Uterus (tissue), 4 donors: ENCODE measurements around the gene RGS10. TPM values are rescaled to one million over a fixed set of nuclear protein-coding genes. Genes with fewer than 3 reads are reported as not detected.
A peak's percentile ranks its signal among the peaks of the same experiment; 100 is the strongest.

Source experiments
- DNase-seq, 2 donors: peaks; one replicate each; pipeline ENCODE4 v3.0.0-alpha.2; 2019 to 2020
- H3K27ac ChIP-seq, 2 donors: fragments of 200-600 bp; sonication (generic); 1 replicate in 1 of 2; 2 replicates in 1 of 2; pipeline ENCODE4 v1.5.1; 2016 to 2018
- H3K27me3 ChIP-seq, 2 donors: fragments of 200-600 bp; sonication (generic); one replicate each; pipeline ENCODE4 v1.5.1; 2018 to 2019; ENCODE audit warnings: control low read depth in 1 of 2
- H3K36me3 ChIP-seq, 2 donors: fragments of 200-600 bp; sonication (generic); one replicate each; pipeline ENCODE4 v1.5.1; 2019; ENCODE audit warnings: control low read depth in 1 of 2
- H3K4me1 ChIP-seq, 2 donors: fragments of 200-600 bp; sonication (generic); one replicate each; pipeline ENCODE4 v1.5.1; 2018 to 2019; ENCODE audit warnings: control low read depth in 1 of 2
- H3K4me3 ChIP-seq, 2 donors: fragments of 200-600 bp; sonication (generic); 1 replicate in 1 of 2; 2 replicates in 1 of 2; pipeline ENCODE4 v1.5.1; 2018 to 2019; ENCODE audit warnings: mild to moderate bottlenecking in 1 of 2
- H3K9me3 ChIP-seq, 2 donors: fragments of 200-600 bp; sonication (generic); one replicate each; pipeline ENCODE4 v1.5.1; 2019; ENCODE audit warnings: control low read depth in 1 of 2
- CTCF ChIP-seq, 4 experiments: fragments of 200-600 bp in 2 of 4; fragments of 450-650 bp in 2 of 4; sonication (generic) in 2 of 4; IDR thresholded peaks; one replicate each; pipeline ENCODE4 v1.5.1; 2016 to 2019; ENCODE audit warnings: antibody characterized with exemption in 4 of 4, mild to moderate bottlenecking in 2 of 4, moderate library complexity in 1 of 4
- POLR2A ChIP-seq, 2 donors: fragments of 450-650 bp; IDR thresholded peaks; one replicate each; pipeline ENCODE4 v1.6.1; 2016; ENCODE audit warnings: antibody characterized with exemption in 2 of 2, mild to moderate bottlenecking in 1 of 2, moderate library complexity in 1 of 2
- intact Hi-C: fragments of 100-400 bp; cut with DNase I; formaldehyde crosslinking; loops from one replicate; pipeline ENCODE4 v1.15.1; 2023; ENCODE audit warnings: low total_unique reads
- total RNA-seq, 4 donors: library from RNA; depleted of rRNA in 3 of 4; stranded (reverse); fragments of >200 nt in 3 of 4; gene quantifications; one replicate each; pipeline versions ENCODE4 v1.1.0 to v1.2.4, GENCODE V29; 2014 to 2023
- donor health status: DM: yes; HTN: yes; CAD: no.

Gene RGS10
- total RNA-seq, 4 donors from 2014 or later = 29.1 to 165 (median 64.1) TPM

- no peaks in the 10 kb centered on the region for H3K9me3 ChIP-seq
- intact Hi-C loops = no loop called here
- H3K4me3 ChIP-seq = peak overlapping the region; percentile 54 to 55
- H3K27ac ChIP-seq = peak overlapping the region; percentile 85 to 88
- H3K4me1 ChIP-seq = peaks cover 0 to 4% of the 10 kb centered on the region in 2 donors
- peak; percentile 54 to 58 for DNase-seq
- H3K36me3 ChIP-seq = no peaks in the 10 kb centered on the region
- no peaks in the 10 kb centered on the region for H3K27me3 ChIP-seq
- TF ChIP-seq CTCF (IDR thresholded peaks at IDR 0.05) (peak; percentile 37 to 63 (median 50)), POLR2A (IDR thresholded peaks at IDR 0.05) (no peak)
Measured at GRCh38 chr10:119542988-119543813, 682 bp upstream of the RGS10 start.

GRCh38 chr10:119541459-119542356 is 811 bp downstream of the RGS10 start:
- peak overlapping the region; percentile 85 to 88 for H3K27ac ChIP-seq
- no peaks in the 10 kb centered on the region for H3K36me3 ChIP-seq
- TF ChIP-seq POLR2A (IDR thresholded peaks at IDR 0.05) (no peak), CTCF (IDR thresholded peaks at IDR 0.05) (no peak)
- peaks cover 2 to 4% of the 10 kb centered on the region in 2 donors for H3K4me1 ChIP-seq
- H3K27me3 ChIP-seq = no peaks in the 10 kb centered on the region
- no peaks in the 10 kb centered on the region for H3K9me3 ChIP-seq
- H3K4me3 ChIP-seq = peak overlapping the region; percentile 54 to 55
- intact Hi-C loops = no loop called here
- peak; percentile 25 to 32 for DNase-seq

GRCh38 chr10:119541046-119541445 is 1.5 kb downstream of the RGS10 start:
- H3K4me1 ChIP-seq = peaks cover 2 to 4% of the 10 kb centered on the region in 2 donors
- no peaks in the 10 kb centered on the region for H3K9me3 ChIP-seq
- no peak for TF ChIP-seq CTCF (IDR thresholded peaks at IDR 0.05)
- no peak overlapping the region for H3K4me3 ChIP-seq
- intact Hi-C loops = no loop called here
- no peaks in the 10 kb centered on the region for H3K36me3 ChIP-seq
- H3K27ac ChIP-seq = peak overlapping the region in 1 of 2 donors; percentile 27
- DNase-seq = no peak
- no peaks in the 10 kb centered on the region for H3K27me3 ChIP-seq

- H3K4me3 ChIP-seq = no peak overlapping the region
- H3K36me3 ChIP-seq = no peaks in the 10 kb centered on the region
- peak overlapping the region in 1 of 2 donors; percentile 27 for H3K27ac ChIP-seq
- H3K27me3 ChIP-seq = no peaks in the 10 kb centered on the region
- intact Hi-C loops = no loop called here
- TF ChIP-seq POLR2A (IDR thresholded peaks at IDR 0.05) (no peak), CTCF (IDR thresholded peaks at IDR 0.05) (no peak)
- H3K4me1 ChIP-seq = peaks cover 2 to 4% of the 10 kb centered on the region in 2 donors
- no peaks in the 10 kb centered on the region for H3K9me3 ChIP-seq
- no peak for DNase-seq
Measured at GRCh38 chr10:119540038-119540437, 2.5 kb downstream of the RGS10 start.
